OCI-LY7 (cell line): ENCODE results near the gene RAB7A.

Experiments
- EZH2phosphoT487 ChIP-seq: fragments of 200-600 bp; sonication (generic); IDR thresholded peaks from 2 replicates; pipeline ENCODE4 v1.6.1; 2018; ENCODE audit warnings: low read depth, borderline replicate concordance, mild to moderate bottlenecking, mixed run types, antibody characterized with exemption, low read length, moderate library complexity, mixed read lengths
- TF ChIP-seq, protein P1 (sequence below): fragments of 200-600 bp; sonication (generic); conservative IDR thresholded peaks from 2 replicates; pipeline ENCODE4 v1.5.1; 2014; ENCODE audit warnings: mild to moderate bottlenecking, antibody characterized with exemption, low read length, moderate library complexity, mixed read lengths

- TF ChIP-seq, protein P1, sequence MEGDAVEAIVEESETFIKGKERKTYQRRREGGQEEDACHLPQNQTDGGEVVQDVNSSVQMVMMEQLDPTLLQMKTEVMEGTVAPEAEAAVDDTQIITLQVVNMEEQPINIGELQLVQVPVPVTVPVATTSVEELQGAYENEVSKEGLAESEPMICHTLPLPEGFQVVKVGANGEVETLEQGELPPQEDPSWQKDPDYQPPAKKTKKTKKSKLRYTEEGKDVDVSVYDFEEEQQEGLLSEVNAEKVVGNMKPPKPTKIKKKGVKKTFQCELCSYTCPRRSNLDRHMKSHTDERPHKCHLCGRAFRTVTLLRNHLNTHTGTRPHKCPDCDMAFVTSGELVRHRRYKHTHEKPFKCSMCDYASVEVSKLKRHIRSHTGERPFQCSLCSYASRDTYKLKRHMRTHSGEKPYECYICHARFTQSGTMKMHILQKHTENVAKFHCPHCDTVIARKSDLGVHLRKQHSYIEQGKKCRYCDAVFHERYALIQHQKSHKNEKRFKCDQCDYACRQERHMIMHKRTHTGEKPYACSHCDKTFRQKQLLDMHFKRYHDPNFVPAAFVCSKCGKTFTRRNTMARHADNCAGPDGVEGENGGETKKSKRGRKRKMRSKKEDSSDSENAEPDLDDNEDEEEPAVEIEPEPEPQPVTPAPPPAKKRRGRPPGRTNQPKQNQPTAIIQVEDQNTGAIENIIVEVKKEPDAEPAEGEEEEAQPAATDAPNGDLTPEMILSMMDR: no peak
- no peak for TF ChIP-seq EZH2phosphoT487
Observed at GRCh38 chr3:128803307-128803706, 77.3 kb downstream of the RAB7A start.
